ENCODE data around the gene RHOG. TPM values are rescaled to one million over a fixed set of nuclear protein-coding genes. Genes with fewer than 3 reads are reported as not detected.
A peak's percentile ranks its signal among the peaks of the same experiment; 100 is the strongest.

Gene RHOG
- total and polyA plus RNA-seq, 8 donors = 5.9 to 101 (median 34.0) TPM

DNA sequence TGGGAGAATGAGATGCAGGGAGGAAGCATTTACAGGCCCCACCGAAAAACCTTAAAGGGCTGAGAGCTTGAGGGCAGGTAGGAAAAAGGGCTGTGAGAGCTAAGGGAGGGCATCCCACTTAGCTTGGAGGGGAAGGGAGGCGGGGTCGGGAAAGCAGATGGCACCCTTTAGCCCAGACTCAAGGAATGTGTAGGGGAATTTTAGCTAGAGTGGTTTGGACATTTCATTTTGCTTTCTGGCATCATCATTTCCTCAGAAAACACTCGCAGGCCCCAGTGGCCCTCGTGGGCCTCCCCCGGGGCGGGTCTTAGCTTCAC, 13.9 kb upstream of the RHOG start:
- 15 to 27% (median 19%) methylated on average over 4 to 7 of the region's 7 CpGs for WGBS, 5 donors
- Histone ChIP-seq H3K4me1 (peaks cover 34 to 49% (median 46%) of the 10 kb centered on the region in 4 donors), H3K27me3 (no peaks in the 10 kb centered on the region), H3K4me3 (peak overlapping the region; percentile 76 to 90 (median 86)), H3K27ac (peak overlapping the region; percentile 11 to 99 (median 98)), H3K36me3 (no peaks in the 10 kb centered on the region), H3K9me3 (no peaks in the 10 kb centered on the region)
- intact Hi-C loops (cut with DNase I; ENCODE audit: low total_unique reads) = loop anchor here (5.0 kb wide), 1 partner anchor 218 kb away; no protein-coding TSS in a partner anchor
- TF ChIP-seq EP300 (IDR thresholded peaks at IDR 0.05) (no peak), POLR2A (IDR thresholded peaks at IDR 0.05) (no peak), POLR2AphosphoS5 (IDR thresholded peaks at IDR 0.05) (no peak)
- TF ChIP-seq, protein P1, sequence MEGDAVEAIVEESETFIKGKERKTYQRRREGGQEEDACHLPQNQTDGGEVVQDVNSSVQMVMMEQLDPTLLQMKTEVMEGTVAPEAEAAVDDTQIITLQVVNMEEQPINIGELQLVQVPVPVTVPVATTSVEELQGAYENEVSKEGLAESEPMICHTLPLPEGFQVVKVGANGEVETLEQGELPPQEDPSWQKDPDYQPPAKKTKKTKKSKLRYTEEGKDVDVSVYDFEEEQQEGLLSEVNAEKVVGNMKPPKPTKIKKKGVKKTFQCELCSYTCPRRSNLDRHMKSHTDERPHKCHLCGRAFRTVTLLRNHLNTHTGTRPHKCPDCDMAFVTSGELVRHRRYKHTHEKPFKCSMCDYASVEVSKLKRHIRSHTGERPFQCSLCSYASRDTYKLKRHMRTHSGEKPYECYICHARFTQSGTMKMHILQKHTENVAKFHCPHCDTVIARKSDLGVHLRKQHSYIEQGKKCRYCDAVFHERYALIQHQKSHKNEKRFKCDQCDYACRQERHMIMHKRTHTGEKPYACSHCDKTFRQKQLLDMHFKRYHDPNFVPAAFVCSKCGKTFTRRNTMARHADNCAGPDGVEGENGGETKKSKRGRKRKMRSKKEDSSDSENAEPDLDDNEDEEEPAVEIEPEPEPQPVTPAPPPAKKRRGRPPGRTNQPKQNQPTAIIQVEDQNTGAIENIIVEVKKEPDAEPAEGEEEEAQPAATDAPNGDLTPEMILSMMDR (IDR thresholded peaks at IDR 0.05) = no peak
- DNase-seq = no peak

DNA sequence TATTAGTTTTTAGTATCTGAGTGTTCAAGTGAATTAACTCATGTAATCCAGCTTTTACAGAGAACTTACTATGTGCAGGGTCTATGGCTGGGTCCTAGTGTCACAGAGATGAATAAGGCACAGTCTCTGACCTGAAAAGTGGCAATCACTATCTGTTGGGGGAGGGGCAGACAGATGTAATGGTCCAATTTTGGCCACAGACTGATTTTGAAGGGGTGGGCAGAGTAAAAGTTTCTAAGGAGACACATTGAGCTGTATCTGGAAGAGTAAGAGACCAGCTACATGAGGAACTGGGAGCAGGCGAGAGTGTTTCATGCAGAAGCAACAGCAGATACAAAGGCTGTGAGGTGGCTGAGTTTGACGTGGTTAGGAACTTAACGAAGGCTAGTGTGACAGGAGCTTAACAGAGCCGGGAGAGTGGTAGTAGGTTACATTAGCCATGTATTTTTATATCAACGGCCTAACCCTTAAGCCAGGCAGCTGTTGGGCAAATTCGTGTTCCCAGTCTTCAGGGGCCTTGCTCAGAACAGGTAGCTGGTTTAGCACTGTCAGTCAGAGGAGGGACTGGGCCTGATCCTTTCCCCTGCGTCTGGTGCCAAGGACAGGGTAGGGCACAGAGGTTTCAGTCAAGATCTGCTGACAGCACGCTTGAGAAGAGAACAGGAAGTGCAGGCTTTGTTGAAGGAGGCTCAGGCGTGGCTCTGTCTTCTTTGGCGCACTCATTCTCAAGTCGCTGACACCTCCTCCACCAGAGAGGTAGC, 13.3 kb upstream of the RHOG start:
- TF ChIP-seq EP300 (IDR thresholded peaks at IDR 0.05) (no peak), POLR2AphosphoS5 (IDR thresholded peaks at IDR 0.05) (no peak), POLR2A (IDR thresholded peaks at IDR 0.05) (no peak)
- TF ChIP-seq, protein P1 (IDR thresholded peaks at IDR 0.05) = no peak
- H3K4me1 ChIP-seq = peaks cover 28 to 44% (median 41%) of the 10 kb centered on the region in 4 donors
- intact Hi-C loops (cut with DNase I; ENCODE audit: low total_unique reads) = loop anchor here (5.0 kb wide), 1 partner anchor 218 kb away; no protein-coding TSS in a partner anchor
- no peaks in the 10 kb centered on the region for H3K27me3 ChIP-seq
- peak overlapping the region in 2 of 4 donors; percentile 76 to 82 for H3K4me3 ChIP-seq
- DNase-seq = peak; percentile 39 to 75
- peak overlapping the region; percentile 11 to 99 (median 98) for H3K27ac ChIP-seq
- no peaks in the 10 kb centered on the region for H3K36me3 ChIP-seq
- no peaks in the 10 kb centered on the region for H3K9me3 ChIP-seq
- WGBS, 5 donors = 56 to 65% (median 62%) methylated on average over 11 of the region's 11 CpGs

DNA sequence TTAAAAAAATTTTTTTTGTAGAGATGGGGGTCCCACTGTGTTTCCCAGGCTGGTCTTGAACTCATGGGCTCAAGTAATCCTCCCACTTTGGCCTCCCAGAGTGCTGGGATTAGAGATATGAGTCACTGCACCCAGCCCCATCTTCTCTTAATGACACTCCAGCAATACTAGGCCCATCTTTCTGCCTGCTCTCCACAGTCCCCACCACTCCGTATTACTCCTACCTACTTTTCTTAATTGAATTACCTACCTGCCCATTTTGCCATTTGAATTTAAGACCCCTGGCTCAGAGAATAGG, 12.7 kb upstream of the RHOG start:
- 93 to 100% (median 100%) methylated on average over 1 of the region's 1 CpG for WGBS, 5 donors
- peaks cover 22 to 38% (median 35%) of the 10 kb centered on the region in 4 donors for H3K4me1 ChIP-seq
- H3K27me3 ChIP-seq = no peaks in the 10 kb centered on the region
- H3K36me3 ChIP-seq = no peaks in the 10 kb centered on the region
- H3K9me3 ChIP-seq = no peaks in the 10 kb centered on the region
- no peak overlapping the region for H3K4me3 ChIP-seq
- TF ChIP-seq POLR2A (IDR thresholded peaks at IDR 0.05) = no peak
- TF ChIP-seq, protein P1 (IDR thresholded peaks at IDR 0.05) = no peak
- TF ChIP-seq POLR2AphosphoS5 (IDR thresholded peaks at IDR 0.05) = no peak
- no peak for TF ChIP-seq EP300 (IDR thresholded peaks at IDR 0.05)
- DNase-seq = no peak
- peak overlapping the region in 3 of 5 donors; percentile 98 to 99 (median 98) for H3K27ac ChIP-seq
- intact Hi-C loops (cut with DNase I; ENCODE audit: low total_unique reads) = loop anchor here (5.0 kb wide), 1 partner anchor 219 kb away; no protein-coding TSS in a partner anchor

DNA sequence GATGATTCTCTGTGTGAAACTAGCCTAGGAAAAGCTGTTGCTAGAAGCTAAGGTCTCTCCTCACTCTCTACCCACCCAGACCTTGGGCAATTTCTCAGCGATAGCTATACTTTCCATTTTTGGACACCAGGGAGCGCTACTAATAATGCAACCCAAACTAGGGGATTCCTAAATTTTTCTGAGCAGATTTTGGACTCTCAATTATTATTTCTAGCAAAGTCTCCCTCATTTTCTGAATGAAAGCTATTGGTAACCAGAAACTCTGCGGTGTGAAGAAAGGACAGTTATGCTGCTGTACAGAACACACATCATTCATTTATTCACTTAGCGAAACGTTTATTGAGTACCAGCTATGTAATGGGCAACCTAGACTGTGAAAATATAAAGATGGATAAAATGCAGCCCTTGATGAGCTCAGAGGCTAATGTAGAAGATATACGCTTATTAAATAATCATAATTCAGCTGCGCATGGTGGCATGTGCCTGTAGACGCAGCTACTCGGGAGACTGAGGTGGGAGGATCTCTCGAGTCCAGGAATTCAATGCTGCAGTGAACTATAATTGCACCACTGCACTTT, 8.6 kb upstream of the RHOG start:
- intact Hi-C loops (cut with DNase I; ENCODE audit: low total_unique reads) = no loop called here
- Histone ChIP-seq H3K27me3 (no peaks in the 10 kb centered on the region), H3K27ac (no peak overlapping the region), H3K36me3 (no peaks in the 10 kb centered on the region), H3K4me3 (no peak overlapping the region), H3K4me1 (peaks cover 3 to 8% (median 5%) of the 10 kb centered on the region in 4 donors), H3K9me3 (no peaks in the 10 kb centered on the region)
- TF ChIP-seq POLR2AphosphoS5 (IDR thresholded peaks at IDR 0.05) = no peak
- TF ChIP-seq, protein P1 (IDR thresholded peaks at IDR 0.05) = peak in 5 of 7 experiments; percentile 42 to 72 (median 49)
- DNase-seq = peak in 1 of 2 donors; percentile 72
- 64 to 71% (median 67%) methylated on average over 10 of the region's 10 CpGs for WGBS, 5 donors

Data from stomach (tissue), 9 donors.